Fibroblast of skin of left biceps (primary cell): ENCODE results near the gene RALGPS1.

Experiments used
- DNase-seq, 2 experiments: peaks; one replicate each; pipeline ENCODE4 v3.0.0-alpha.2; 2013; ENCODE audit warnings: low read depth in 2 of 2

Gene RALGPS1

GRCh38 chr9:127021664-127022363 is 107.2 kb downstream of the RALGPS1 start:
- DNase-seq = peak; percentile 99

GRCh38 chr9:127022913-127023660 is 108.5 kb downstream of the RALGPS1 start:
- no peak for DNase-seq

DNA sequence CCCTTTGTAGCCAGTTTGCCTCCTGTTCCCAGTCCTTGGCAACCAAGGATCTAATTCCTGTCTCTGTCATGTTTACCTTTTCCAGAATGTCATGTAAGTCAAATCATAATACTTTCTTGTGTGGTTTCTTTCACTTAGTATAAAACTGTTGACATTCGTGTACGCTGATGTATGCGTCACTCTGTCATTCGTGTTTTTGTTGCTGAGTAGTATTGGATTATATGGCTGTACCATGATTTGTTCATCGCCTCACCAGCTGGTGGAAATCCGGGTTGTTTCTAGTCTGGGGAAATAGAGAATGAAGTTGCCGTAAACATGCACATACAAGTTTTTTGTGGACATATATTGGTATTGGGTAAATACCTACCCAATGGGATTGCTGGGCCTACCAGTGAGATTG is 110.5 kb downstream of the RALGPS1 start:
- no peak for DNase-seq

DNA sequence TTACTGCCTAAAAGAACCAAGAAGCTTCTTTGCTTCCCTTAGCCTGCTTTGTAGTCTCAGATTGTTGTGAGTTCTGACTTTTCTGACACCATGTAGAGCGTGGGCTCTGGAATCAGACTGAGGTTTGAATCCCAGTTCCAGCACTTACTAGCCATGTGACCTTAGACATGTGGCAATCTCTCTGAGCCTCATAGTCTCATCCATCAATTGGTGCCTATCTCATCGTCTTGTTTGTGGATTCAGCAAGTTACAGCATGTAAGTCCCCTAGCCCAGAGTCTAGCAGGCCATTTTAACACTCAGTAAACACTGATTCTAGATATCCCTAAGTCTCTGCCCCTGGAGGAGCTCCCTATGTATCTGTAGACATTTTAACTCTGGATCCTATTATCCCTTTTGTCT is 113.1 kb downstream of the RALGPS1 start:
- no peak for DNase-seq

GRCh38 chr9:127029548-127029947 is 115.0 kb downstream of the RALGPS1 start:
- no peak for DNase-seq

GRCh38 chr9:127030814-127031740 is 116.5 kb downstream of the RALGPS1 start:
- DNase-seq = no peak

- no peak for DNase-seq
Measured at GRCh38 chr9:127032256-127032655, 117.7 kb downstream of the RALGPS1 start.

DNA sequence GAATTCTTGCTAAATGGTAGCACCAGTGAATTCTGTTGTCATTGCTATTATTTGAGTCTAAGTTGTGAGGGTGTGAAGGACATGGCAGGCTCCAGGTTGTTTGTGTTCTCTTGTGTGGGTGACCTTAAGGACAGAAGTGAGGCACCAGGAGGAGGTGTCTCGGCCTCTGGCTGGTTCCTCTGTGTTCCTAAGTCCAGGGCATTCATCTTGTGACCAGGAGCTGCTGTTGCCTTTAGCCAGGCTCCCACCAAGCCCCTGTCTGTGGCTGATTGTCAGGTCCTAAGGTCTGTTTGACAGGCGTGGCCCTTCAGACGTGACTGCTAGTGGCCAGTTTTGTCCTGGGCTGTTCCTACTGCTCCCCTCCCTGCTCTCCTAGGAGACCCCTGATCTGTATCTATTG is 118.5 kb downstream of the RALGPS1 start:
- no peak for DNase-seq

DNA sequence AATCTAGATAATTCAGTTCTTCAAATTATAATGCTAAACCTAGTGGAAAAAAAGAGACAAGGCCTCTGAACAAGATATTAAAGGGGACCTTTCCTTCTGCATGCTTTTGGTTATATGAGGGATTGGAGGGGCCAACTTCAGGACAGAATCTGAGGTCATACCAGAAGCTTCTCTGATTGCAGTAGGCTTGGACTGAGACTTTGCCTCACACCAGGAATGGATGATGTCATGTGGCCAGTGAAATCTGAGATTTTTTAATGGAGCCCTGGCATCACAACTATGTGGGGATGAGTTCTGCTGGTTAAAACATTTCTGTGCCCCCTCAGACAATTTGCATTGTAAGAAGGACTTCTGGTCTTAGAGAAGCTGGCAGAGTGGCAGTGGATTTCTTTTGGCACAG is 119.2 kb downstream of the RALGPS1 start:
- DNase-seq = no peak

DNA sequence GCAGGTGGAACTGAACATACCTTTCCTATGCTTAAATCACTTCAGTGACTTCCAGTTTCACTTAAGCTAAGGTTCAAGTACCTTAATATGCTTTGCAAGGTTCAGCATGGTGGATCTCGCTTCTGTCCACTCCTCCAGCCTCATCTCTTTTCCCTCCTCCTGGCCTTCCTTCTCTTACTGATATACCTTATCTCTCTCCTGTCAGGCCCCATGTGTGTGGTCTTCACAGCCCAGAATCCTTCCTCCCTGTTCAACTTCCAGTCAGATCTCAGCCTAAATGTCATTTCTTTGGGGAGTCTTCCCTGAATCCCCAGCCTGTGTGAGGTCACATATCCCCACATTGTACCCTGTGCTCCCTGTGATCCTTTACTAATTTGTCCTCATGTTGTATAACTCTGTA is 120.1 kb downstream of the RALGPS1 start:
- no peak for DNase-seq

DNA sequence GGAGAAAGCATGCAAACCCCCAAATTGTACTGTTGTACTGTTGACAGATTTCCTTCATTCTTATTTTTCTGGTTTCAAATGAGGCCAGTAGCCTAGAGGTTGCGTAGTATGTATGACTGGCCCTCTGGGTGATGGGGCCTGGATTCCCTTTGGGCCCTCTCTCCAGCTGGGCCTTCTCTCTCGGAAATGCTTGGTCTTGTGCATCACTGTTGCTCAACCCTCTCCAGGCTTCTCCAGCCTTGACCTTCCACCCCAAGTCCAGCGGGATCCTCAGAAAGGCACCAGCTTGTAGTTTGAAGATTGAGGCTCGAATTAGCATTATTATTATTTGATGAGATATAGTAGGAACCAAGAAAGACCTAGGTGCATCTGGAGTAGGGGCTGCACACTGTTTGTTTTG is 120.8 kb downstream of the RALGPS1 start:
- DNase-seq = no peak

DNA sequence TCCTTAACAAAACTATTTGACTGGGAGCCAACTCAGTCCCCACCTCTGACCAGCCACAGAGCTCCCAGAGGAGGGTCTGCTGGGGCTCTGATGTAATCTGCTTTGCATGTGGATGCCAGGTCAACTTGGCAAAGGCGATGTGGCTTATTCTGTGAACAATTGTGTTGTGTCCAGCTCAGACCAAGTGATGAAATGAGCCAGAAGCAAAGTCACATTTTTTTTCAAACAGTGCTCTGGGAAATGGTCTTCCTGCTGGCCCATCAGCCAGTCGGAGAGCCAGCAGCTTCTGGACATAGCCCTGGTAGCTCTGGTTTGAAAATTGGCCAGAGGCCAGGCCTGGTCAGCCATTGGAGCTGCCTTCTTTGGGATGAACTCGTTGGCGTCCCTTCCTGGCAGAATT is 121.4 kb downstream of the RALGPS1 start:
- DNase-seq = no peak

DNA sequence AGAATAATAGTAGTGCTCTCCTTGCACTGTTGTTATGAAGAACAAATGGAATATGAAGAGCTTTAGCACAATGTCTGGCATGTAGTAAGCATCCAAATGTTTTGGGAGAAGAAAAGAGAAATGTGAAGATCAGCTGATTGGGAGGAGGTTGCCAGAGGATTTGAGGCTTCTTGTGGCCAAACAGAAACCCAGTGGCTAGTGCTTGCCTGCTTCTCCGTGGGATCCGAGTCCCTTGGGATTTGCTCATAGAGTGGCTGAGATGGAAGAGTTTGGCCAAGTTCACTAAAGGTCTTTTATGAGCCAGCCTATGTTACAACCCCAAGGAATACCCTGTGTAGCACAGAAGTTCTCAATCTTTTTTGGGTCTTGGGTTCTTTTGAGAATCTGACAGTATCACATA is 121.9 kb downstream of the RALGPS1 start:
- no peak for DNase-seq

GRCh38 chr9:127038531-127038930 is 123.9 kb downstream of the RALGPS1 start:
- DNase-seq = no peak

GRCh38 chr9:127039492-127039891 is 124.9 kb downstream of the RALGPS1 start:
- DNase-seq = no peak

- DNase-seq = no peak
Measured at GRCh38 chr9:127045148-127045547, 130.6 kb downstream of the RALGPS1 start.

- no peak for DNase-seq
Measured at GRCh38 chr9:127047971-127048370, 133.4 kb downstream of the RALGPS1 start.

DNA sequence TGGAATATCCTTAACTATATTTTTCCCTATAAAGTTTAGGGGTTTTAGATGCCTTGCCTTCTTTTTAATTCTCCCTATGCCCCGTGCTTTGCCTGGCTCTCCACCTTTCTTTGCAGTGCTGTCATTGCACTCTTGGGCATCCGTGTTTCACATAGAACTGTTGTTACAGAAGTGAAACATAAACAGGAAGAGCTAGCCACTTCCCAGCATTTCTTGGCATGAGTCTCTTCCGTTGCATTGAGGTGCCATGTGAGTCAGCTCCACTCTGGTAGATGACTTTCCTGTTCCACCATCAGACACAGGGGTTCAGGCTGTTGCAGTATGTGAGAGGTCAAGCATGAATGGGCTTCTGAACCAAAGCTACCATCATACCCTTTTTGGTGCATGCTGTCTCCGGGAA is 134.5 kb downstream of the RALGPS1 start:
- peak in 1 of 2 experiments; percentile 46 for DNase-seq

- no peak for DNase-seq
Measured at GRCh38 chr9:127049581-127049980, 135.0 kb downstream of the RALGPS1 start.

DNA sequence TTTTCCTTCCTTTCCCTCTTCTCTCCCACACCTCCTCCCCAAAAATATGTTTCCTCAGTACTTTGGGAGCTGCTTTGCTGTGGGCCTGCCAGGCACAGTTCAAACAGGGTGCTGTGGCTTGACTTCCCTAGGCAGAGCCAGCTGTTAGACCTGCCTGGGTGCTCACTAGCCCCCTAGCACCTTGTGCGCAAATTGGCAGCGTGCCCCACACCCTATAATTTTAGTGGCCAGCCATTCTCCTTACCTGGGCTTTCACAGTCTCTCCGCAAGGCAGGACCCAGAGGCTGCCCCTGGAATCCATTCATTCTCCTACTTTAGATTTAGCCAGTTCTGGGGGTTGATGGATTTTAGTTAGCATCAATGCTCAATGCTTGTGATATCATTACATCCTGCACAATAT is 135.6 kb downstream of the RALGPS1 start:
- no peak for DNase-seq

DNA sequence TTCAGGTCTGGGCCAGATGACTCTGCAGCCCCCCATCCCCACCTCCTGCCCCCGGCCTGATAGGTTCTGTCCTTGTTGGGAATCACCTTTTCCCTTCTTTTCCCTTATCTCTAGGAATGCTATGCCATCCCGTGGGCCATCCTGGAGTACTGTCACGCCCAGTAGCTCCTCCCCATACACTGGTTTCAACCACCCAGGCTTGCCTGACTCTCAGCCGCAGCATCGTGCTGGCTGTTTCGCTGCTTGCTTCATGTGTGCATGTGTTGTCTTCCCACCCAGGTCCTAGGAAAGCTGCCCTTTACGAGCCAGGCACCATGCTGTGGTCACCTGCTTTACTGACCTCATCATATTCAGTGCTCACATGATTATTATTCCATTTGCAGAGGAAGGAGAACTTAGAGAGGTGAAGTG is 136.0 kb downstream of the RALGPS1 start:
- no peak for DNase-seq

DNA sequence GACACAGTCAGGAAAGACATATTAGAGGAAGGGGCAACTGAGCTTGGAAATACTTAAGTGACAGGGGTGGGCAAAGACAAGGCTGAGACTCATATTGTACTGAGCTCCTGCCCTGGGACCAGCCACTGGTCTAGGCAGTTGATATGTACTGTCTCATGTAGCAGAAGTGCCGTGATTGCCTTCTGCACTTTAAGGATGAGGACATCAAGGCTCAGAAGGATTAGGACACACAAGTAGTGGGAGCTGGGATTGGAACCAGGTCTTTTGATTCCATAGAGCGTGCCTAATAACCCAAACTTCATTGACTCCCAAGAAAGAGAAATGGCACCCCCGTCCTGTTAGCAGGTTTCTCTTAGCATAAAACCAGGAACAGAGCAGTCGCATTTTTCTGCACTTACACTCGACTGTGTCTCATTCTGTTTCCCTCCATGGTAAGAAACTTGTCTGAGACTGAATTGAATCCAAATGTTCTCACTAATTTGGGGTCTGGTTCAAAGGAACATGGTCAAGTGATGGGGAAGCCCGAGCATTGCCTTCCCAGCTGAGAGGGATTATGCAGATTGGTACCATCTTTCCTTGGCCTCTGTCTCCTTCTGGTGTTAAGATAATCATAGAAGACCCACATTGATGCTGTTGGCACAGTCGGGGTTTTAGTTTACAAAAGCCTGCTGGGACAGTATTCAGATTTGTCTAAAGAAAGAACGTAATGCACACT is 137.5 kb downstream of the RALGPS1 start:
- DNase-seq = no peak
